Heart left ventricle (tissue), 16 donors: Measurements from ENCODE around the gene KIF5B. TPM values are rescaled to one million over a fixed set of nuclear protein-coding genes. Genes with fewer than 3 reads are reported as not detected.

Experiments used
- ATAC-seq, 4 donors: fragments of 200-7000 bp; cut with Tn5 transposase; one replicate each; pipeline ENCODE4 v1.9.1; 2020 to 2022; ENCODE audit warnings: moderate library complexity in 4 of 4, mild to moderate bottlenecking in 3 of 4, moderate number of reproducible peaks in 1 of 4
- DNase-seq, 5 donors: peaks; one replicate each; pipeline ENCODE4 v3.0.0-alpha.2; 2020
- H3K27ac ChIP-seq, 12 donors: fragments of 200-600 bp; sonication (generic) in 4 of 12; one replicate each; pipeline versions ENCODE4 v1.5.0 to v1.8.0; 2016 to 2022; ENCODE audit warnings: mild to moderate bottlenecking in 2 of 12
- H3K27me3 ChIP-seq, 9 donors: fragments of 200-600 bp; sonication (generic) in 2 of 9; one replicate each; pipeline versions ENCODE4 v1.5.1 to v1.8.0; 2016 to 2022; ENCODE audit warnings: mild to moderate bottlenecking in 3 of 9
- H3K36me3 ChIP-seq, 9 donors: fragments of 200-600 bp; sonication (generic) in 2 of 9; one replicate each; pipeline versions ENCODE4 v1.5.0 to v1.8.0; 2018 to 2022; ENCODE audit warnings: mild to moderate bottlenecking in 2 of 9
- H3K4me1 ChIP-seq, 12 donors: fragments of 200-600 bp; sonication (generic) in 4 of 12; one replicate each; pipeline versions ENCODE4 v1.5.0 to v1.8.0; 2016 to 2022; ENCODE audit warnings: mild to moderate bottlenecking in 3 of 12
- H3K4me3 ChIP-seq, 12 donors: fragments of 200-600 bp; sonication (generic) in 4 of 12; one replicate each; pipeline versions ENCODE4 v1.5.0 to v1.8.0; 2017 to 2022; ENCODE audit warnings: mild to moderate bottlenecking in 9 of 12, moderate library complexity in 4 of 12
- H3K9me3 ChIP-seq, 12 donors: fragments of 200-600 bp; sonication (generic) in 4 of 12; one replicate each; pipeline versions ENCODE4 v1.5.0 to v1.8.0; 2016 to 2022; ENCODE audit warnings: mild to moderate bottlenecking in 1 of 12
- CTCF ChIP-seq, 12 donors: fragments of 200-600 bp; sonication (generic) in 4 of 12; IDR thresholded peaks; one replicate each; pipeline versions ENCODE4 v1.5.0 to v1.8.0; 2018 to 2022; ENCODE audit warnings: antibody characterized with exemption in 12 of 12, mild to moderate bottlenecking in 5 of 12
- POLR2A ChIP-seq, 2 donors: fragments of 450-650 bp; IDR thresholded peaks; one replicate each; pipeline ENCODE4 v1.6.1; 2017; ENCODE audit warnings: antibody characterized with exemption in 2 of 2, mild to moderate bottlenecking in 2 of 2, moderate library complexity in 2 of 2
- WGBS, 4 donors: extraction: QIAGEN DNeasy Blood & Tissue Kit in 2 of 4; methylation state at CpG; one replicate each; pipeline versions ENCODE4 v1.1.5 to v1.1.7; 2013 to 2018; 5-methylcytosine and 5-hydroxymethylcytosine counted together
- intact Hi-C, 10 donors: fragments of 100-400 bp; cut with DNase I; formaldehyde crosslinking; loops; one replicate each; pipeline versions ENCODE4 v1.11.1 to v1.14.2; 2022
- polyA plus RNA-seq, 2 donors: library from polyadenylated mRNA; stranded (reverse); fragments of 200-250 nt; gene quantifications; one replicate each; pipeline ENCODE4 v1.2.3, GENCODE V29; 2013
- total RNA-seq, 9 donors: library from RNA; depleted of rRNA in 2 of 9; stranded (reverse); fragments of >200 nt in 2 of 9; fragmentation: NEBNext Ultra II Directional in 3 of 9; extraction: Animal tissue kit (Norgen Biotek cat#: 25700) in 3 of 9; gene quantifications; one replicate each; pipeline versions ENCODE4 v1.1.0 to v1.2.4, GENCODE V29; 2016 to 2023
- donor health status: ischemic (EF 13 %, LVEDD 7.1; RV severe dilation, severe dysfunction).
- donor health status: healthy with polysubstance abuse.
- donor health status: DM: no; HTN: yes; CAD: no.
- donor health status: DM: no; HTN: no; CAD: no.
- donor health status: ischemic (EF 25% LVEDD 6.9; RV normal size, moderate dysfunction).
- donor health status: ischemic (EF 25% LVEDD 5.7; RV mildly dilated, moderate dysfunction).
- donor health status: healthy.
- donor health status: DM: yes; HTN: yes; CAD: no.
- donor health status: ischemic (EF 35%, LVEDD 5.7; RV mildly dilated, moderate dysfunction).
- donor health status: nonischemic (EF 11% LVEDD 7.7; RV severe dilation, severe dysfunction).
- donor health status: DM: yes; HTN: yes; CAD: no.
- donor health status: PGD.
- donor health status: ischemic (EF 29% LVEDD 5.4; RV normal size, mild dysfunction).
- donor health status: nonischemic (EF 23%, LVEDD 6.1; RV moderate dilation, normal function).

The KIF5B gene
- total and polyA plus RNA-seq, 11 donors: 65.6 to 178 (median 144) TPM

- WGBS, 4 donors: 74 to 93% (median 85%) methylated on average over 5 of the region's 5 CpGs
Observed at GRCh38 chr10:32033171-32033570, 23.1 kb downstream of the KIF5B start.

GRCh38 chr10:32031920-32032319, 24.3 kb downstream of the KIF5B start:
- Histone ChIP-seq H3K4me1 (peaks cover 0 to 9% (median 0%) of the 10 kb centered on the region in 12 donors), H3K4me3 (no peak overlapping the region), H3K9me3 (no peaks in the 10 kb centered on the region), H3K36me3 (peaks cover 3 to 100% (median 100%) of the 10 kb centered on the region in 9 donors), H3K27ac (no peak overlapping the region), H3K27me3 (no peaks in the 10 kb centered on the region)
- TF ChIP-seq POLR2A (IDR thresholded peaks at IDR 0.05) (no peak), CTCF (IDR thresholded peaks at IDR 0.05) (no peak)
- intact Hi-C loops: no loop called here
- WGBS, 4 donors: 86 to 95% (median 90%) methylated on average over 4 of the region's 4 CpGs
- DNase-seq: no peak
- no peak for ATAC-seq

More at GRCh38 chr10:32033171-32033570, 23.1 kb downstream of the KIF5B start:
- DNase-seq (no peak), ATAC-seq (no peak)
- intact Hi-C loops: no loop called here
- Histone ChIP-seq H3K9me3 (no peaks in the 10 kb centered on the region), H3K36me3 (peaks cover 3 to 100% (median 100%) of the 10 kb centered on the region in 9 donors), H3K27ac (no peak overlapping the region), H3K27me3 (no peaks in the 10 kb centered on the region), H3K4me3 (no peak overlapping the region), H3K4me1 (peaks cover 0 to 9% (median 0%) of the 10 kb centered on the region in 12 donors)
- TF ChIP-seq POLR2A (IDR thresholded peaks at IDR 0.05): no peak

DNA sequence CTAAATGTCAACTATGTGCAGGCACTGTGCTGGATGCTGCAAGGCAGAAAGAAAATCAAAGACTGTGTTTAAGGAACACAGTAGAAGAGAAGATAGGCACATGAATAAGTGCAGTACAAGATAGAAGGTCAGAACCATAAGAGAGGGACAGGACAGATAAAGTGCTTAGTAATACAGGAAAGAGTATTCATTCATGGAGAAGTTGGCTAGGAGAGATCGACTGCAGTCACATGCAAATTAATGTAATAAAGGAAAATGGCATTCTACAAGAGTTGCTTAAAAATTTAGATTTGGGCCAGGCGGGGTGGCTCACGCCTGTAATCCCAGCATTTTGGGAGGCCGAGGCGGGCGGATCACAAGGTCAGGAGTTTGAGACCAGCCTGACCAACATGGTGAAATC, 24.8 kb downstream of the KIF5B start:
- intact Hi-C loops: no loop called here
- TF ChIP-seq CTCF (IDR thresholded peaks at IDR 0.05): no peak
- no peak for TF ChIP-seq POLR2A (IDR thresholded peaks at IDR 0.05)
- no peak for ATAC-seq

GRCh38 chr10:32028710-32029109, 27.5 kb downstream of the KIF5B start:
- Histone ChIP-seq H3K36me3 (peaks cover 0 to 94% (median 93%) of the 10 kb centered on the region in 9 donors), H3K27me3 (no peaks in the 10 kb centered on the region), H3K9me3 (no peaks in the 10 kb centered on the region), H3K4me1 (peaks cover 0 to 9% (median 0%) of the 10 kb centered on the region in 12 donors), H3K4me3 (no peak overlapping the region), H3K27ac (no peak overlapping the region)
- DNase-seq: no peak
- intact Hi-C loops: no loop called here
- TF ChIP-seq CTCF (IDR thresholded peaks at IDR 0.05): no peak
- no peak for TF ChIP-seq POLR2A (IDR thresholded peaks at IDR 0.05)
- no peak for ATAC-seq
- WGBS, 4 donors: 18 to 33% (median 27%) methylated on average over 1 of the region's 1 CpG

More for the DNA sequence above, 24.8 kb downstream of the KIF5B start:
- Histone ChIP-seq H3K27me3 (no peaks in the 10 kb centered on the region), H3K4me1 (peaks cover 0 to 9% (median 0%) of the 10 kb centered on the region in 12 donors), H3K4me3 (no peak overlapping the region), H3K9me3 (no peaks in the 10 kb centered on the region), H3K27ac (no peak overlapping the region), H3K36me3 (peaks cover 3 to 100% (median 100%) of the 10 kb centered on the region in 9 donors)
- DNase-seq: no peak
- 88 to 94% (median 92%) methylated on average over 6 of the region's 6 CpGs for WGBS, 4 donors

DNA sequence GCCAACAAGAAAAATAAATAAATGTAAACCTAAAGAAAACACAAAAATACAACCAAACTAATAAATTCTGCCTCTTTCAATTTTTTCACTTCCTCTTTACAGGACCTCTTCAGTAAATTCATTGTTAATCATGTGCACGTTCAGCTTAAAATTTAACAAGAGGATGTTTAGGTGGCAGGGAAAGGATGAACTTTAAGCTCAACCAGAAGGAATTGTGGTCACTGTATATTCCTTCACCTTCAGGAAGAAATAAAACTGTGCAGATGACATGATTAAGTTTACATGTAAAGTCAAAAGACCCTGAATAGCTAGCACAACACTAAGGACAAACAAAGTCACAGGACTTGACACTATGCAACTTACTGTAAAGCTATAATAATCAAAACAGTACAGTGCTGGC, 33.0 kb downstream of the KIF5B start:
- DNase-seq (no peak), ATAC-seq (no peak)
- Histone ChIP-seq H3K36me3 (peaks cover 0 to 94% (median 93%) of the 10 kb centered on the region in 9 donors), H3K27me3 (no peaks in the 10 kb centered on the region), H3K27ac (no peak overlapping the region), H3K4me3 (no peak overlapping the region), H3K4me1 (no peaks in the 10 kb centered on the region), H3K9me3 (no peaks in the 10 kb centered on the region)
- intact Hi-C loops: no loop called here
- TF ChIP-seq POLR2A (IDR thresholded peaks at IDR 0.05) (no peak), CTCF (IDR thresholded peaks at IDR 0.05) (no peak)
- 62 to 74% (median 65%) methylated on average over 1 of the region's 1 CpG for WGBS, 4 donors
